Activated T-cell treated with anti-CD3 and anti-CD28 coated beads for 4 hours (primary cell): ENCODE measurements around the gene HK1.

Experiments
- DNase-seq: peaks from one replicate; pipeline ENCODE4 v3.0.0-alpha.2; 2020

HK1 gene

GRCh38 chr10:69352569-69353264, 74.4 kb downstream of the HK1 start:
- no peak for DNase-seq

- no peak for DNase-seq
Observed at GRCh38 chr10:69353977-69354635, 75.8 kb downstream of the HK1 start.

- DNase-seq: no peak
Observed at GRCh38 chr10:69356187-69356586, 77.9 kb downstream of the HK1 start.

GRCh38 chr10:69358148-69358795, 80.0 kb downstream of the HK1 start:
- no peak for DNase-seq

GRCh38 chr10:69359148-69359547, 80.9 kb downstream of the HK1 start:
- DNase-seq: no peak

GRCh38 chr10:69359594-69359993, 81.3 kb downstream of the HK1 start:
- no peak for DNase-seq

GRCh38 chr10:69360485-69361302, 82.4 kb downstream of the HK1 start:
- no peak for DNase-seq

GRCh38 chr10:69361303-69361614, 83.0 kb downstream of the HK1 start:
- no peak for DNase-seq

GRCh38 chr10:69362471-69362954, 84.2 kb downstream of the HK1 start:
- DNase-seq: no peak

- DNase-seq: no peak
Observed at GRCh38 chr10:69363666-69364065, 85.4 kb downstream of the HK1 start.

- no peak for DNase-seq
Observed at GRCh38 chr10:69364232-69364940, 86.1 kb downstream of the HK1 start.

- DNase-seq: no peak
Observed at GRCh38 chr10:69366738-69367137, 88.4 kb downstream of the HK1 start.

- no peak for DNase-seq
Observed at GRCh38 chr10:69367469-69367868, 89.2 kb downstream of the HK1 start.

GRCh38 chr10:69372126-69372980, 94.1 kb downstream of the HK1 start:
- DNase-seq: no peak

- no peak for DNase-seq
Observed at GRCh38 chr10:69374242-69374641, 95.9 kb downstream of the HK1 start.

GRCh38 chr10:69374931-69375306, 96.6 kb downstream of the HK1 start:
- no peak for DNase-seq

- DNase-seq: no peak
Observed at GRCh38 chr10:69375307-69376151, 97.2 kb downstream of the HK1 start.

- no peak for DNase-seq
Observed at GRCh38 chr10:69376662-69377061, 98.4 kb downstream of the HK1 start.

- no peak for DNase-seq
Observed at GRCh38 chr10:69377191-69377590, 98.9 kb downstream of the HK1 start.

GRCh38 chr10:69377933-69378332, 99.6 kb downstream of the HK1 start:
- no peak for DNase-seq

- DNase-seq: no peak
Observed at GRCh38 chr10:69379800-69380199, 101.5 kb downstream of the HK1 start.
